IPS-15b (cell line): ENCODE data around the gene LRRK1.

Source experiments
- H3K27me3 ChIP-seq: one replicate; pipeline ENCODE4 v1.6.1; 2013; ENCODE audit warnings: low read length; ENCODE audit not compliant: control insufficient read depth, insufficient read depth
- H3K36me3 ChIP-seq: one replicate; pipeline ENCODE4 v1.6.1; 2013; ENCODE audit warnings: low read length; ENCODE audit not compliant: control insufficient read depth, insufficient read depth
- H3K4me1 ChIP-seq: one replicate; pipeline ENCODE4 v1.6.1; 2013; ENCODE audit warnings: mild to moderate bottlenecking, low read length; ENCODE audit not compliant: control insufficient read depth, insufficient read depth
- H3K4me3 ChIP-seq: one replicate; pipeline ENCODE4 v1.5.1; 2013; ENCODE audit warnings: low read depth, low read length
- H3K9ac ChIP-seq: one replicate; pipeline ENCODE4 v1.6.1; 2013; ENCODE audit warnings: low read depth, mild to moderate bottlenecking, low read length
- H3K9me3 ChIP-seq: one replicate; pipeline ENCODE4 v1.6.1; 2013; ENCODE audit warnings: mild to moderate bottlenecking, low read length; ENCODE audit not compliant: control insufficient read depth, insufficient read depth

The LRRK1 gene, protein sequence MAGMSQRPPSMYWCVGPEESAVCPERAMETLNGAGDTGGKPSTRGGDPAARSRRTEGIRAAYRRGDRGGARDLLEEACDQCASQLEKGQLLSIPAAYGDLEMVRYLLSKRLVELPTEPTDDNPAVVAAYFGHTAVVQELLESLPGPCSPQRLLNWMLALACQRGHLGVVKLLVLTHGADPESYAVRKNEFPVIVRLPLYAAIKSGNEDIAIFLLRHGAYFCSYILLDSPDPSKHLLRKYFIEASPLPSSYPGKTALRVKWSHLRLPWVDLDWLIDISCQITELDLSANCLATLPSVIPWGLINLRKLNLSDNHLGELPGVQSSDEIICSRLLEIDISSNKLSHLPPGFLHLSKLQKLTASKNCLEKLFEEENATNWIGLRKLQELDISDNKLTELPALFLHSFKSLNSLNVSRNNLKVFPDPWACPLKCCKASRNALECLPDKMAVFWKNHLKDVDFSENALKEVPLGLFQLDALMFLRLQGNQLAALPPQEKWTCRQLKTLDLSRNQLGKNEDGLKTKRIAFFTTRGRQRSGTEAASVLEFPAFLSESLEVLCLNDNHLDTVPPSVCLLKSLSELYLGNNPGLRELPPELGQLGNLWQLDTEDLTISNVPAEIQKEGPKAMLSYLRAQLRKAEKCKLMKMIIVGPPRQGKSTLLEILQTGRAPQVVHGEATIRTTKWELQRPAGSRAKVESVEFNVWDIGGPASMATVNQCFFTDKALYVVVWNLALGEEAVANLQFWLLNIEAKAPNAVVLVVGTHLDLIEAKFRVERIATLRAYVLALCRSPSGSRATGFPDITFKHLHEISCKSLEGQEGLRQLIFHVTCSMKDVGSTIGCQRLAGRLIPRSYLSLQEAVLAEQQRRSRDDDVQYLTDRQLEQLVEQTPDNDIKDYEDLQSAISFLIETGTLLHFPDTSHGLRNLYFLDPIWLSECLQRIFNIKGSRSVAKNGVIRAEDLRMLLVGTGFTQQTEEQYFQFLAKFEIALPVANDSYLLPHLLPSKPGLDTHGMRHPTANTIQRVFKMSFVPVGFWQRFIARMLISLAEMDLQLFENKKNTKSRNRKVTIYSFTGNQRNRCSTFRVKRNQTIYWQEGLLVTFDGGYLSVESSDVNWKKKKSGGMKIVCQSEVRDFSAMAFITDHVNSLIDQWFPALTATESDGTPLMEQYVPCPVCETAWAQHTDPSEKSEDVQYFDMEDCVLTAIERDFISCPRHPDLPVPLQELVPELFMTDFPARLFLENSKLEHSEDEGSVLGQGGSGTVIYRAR (N-terminal part only)

DNA sequence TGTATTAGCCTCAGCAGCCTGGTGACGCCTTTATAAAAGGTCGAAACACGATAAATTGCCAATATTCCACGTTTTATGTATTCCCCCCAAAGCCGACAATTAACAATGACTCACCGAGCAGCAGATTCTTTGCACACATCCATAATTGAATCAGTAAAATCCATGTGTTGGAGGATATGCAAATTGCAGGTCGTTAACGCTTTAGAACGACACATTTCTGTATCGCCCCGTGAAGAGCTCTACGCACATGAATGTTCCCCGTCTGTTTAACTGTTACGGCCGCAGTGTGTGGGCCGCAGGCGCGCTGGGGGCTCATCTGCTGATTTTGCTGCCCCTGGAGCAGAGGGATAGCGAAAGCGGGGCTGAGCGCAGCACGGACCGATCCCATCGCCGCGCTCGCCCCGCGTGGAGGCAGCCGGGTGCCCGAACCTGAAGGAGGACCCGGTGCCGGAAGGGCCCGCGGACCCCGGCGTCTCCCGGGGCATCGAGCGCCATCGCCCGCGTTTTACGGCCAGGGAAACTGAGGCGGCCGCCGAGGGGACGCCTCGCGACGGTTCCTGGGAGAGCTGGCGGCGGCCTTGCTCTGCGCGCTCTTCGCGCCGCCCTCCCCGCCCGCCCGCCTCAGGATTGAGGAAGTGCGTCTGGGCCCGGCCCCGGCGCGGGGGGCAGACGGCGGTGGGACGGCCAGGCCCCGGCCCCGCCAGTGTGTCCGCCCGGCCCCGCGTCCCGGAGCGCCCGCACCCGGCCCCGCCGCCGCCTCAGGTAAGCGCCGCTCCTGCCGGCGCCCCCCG is at the start of gene LRRK1:
TSS of gene LRRK1 (plus strand) at position 668 of the 791 bp plus-strand sequence. CDS start 5,276 bp downstream, outside the sequence.
- H3K9ac ChIP-seq: peak within 1 kb of the TSS; percentile 54

DNA sequence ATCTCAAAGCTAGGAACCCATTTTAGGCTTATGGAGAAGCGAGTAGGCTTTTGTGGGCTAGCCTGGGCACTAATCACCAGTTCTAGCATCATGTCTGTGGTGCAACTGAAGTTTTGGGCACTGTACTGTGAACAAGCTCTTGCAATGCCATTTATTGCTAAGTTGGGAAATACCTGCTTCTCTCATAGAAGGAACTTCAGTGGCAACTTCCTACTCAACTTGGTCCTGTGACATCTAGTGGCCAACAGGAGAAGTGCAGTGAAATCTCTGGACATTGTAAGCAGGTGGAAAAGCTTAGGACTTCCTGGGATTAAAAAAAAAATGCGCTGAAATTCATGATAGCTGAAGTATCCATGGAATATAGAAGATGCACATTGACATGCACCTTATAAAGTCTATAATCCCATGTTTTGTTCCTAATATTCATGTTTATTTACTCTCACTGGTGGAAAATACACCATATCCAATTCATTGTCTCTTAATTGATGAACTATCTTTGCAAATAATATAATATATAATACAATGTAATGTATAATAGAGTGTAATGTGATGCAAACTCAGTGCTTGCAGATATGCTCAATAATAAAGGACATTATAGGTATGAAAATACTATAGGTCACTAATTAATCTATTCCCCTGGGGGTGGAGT is 46.0 kb upstream of the LRRK1 start:
- H3K27me3 ChIP-seq: peaks cover 26% of the 10 kb centered on the region
- no peaks in the 10 kb centered on the region for H3K9me3 ChIP-seq
- no peak overlapping the region for H3K9ac ChIP-seq
- no peak overlapping the region for H3K4me3 ChIP-seq
- no peaks in the 10 kb centered on the region for H3K36me3 ChIP-seq
- no peaks in the 10 kb centered on the region for H3K4me1 ChIP-seq

More for the DNA sequence above, at the start of gene LRRK1:
- Histone ChIP-seq H3K27me3 (peaks cover 51% of the 10 kb centered on the region), H3K36me3 (no peaks in the 10 kb centered on the region), H3K9me3 (no peaks in the 10 kb centered on the region), H3K4me3 (peak within 1 kb of the TSS; percentile 52), H3K4me1 (no peaks in the 10 kb centered on the region)

DNA sequence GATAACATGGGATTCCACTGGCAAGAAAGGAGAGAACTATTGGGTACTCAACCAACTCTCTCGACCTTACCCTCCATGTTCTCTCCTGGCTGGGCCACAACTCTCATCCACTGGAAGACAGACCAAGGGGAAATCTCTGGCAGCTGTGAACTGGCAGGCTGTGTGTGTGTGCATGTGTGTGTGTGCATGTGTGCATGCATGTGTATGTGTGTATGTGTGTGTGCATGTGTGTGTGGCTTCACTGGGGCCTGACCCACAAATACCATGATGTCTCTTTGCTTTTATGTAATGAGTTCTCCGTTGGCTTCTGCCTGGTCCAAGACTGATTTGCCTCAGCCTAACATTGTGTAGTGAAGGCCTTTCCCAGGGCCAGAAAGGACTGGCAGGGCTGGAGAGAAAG is 43.7 kb upstream of the LRRK1 start:
- Histone ChIP-seq H3K4me3 (no peak overlapping the region), H3K4me1 (peaks cover 5% of the 10 kb centered on the region), H3K36me3 (no peaks in the 10 kb centered on the region), H3K9ac (no peak overlapping the region), H3K27me3 (peaks cover 38% of the 10 kb centered on the region), H3K9me3 (no peaks in the 10 kb centered on the region)

DNA sequence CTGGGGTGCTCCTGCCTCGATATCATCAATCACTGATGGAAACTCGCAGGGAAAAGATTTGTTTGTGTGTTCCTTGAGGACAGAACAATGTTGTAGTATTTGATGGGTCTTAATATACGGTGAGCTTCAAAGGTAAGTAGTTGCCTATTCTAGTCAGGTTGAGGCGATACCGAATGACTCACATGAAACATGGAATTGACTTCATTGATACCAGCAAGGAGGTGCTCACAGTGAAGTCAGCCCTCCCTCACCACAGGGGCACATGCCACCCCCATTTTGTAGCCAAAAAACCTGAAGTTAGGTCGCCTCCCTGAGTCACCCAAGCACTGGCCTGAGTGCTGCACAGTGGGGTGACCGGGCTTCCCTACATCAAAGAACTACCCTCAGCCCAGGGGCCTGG is 43.2 kb upstream of the LRRK1 start:
- Histone ChIP-seq H3K27me3 (peaks cover 42% of the 10 kb centered on the region), H3K4me1 (peaks cover 6% of the 10 kb centered on the region), H3K36me3 (no peaks in the 10 kb centered on the region), H3K4me3 (no peak overlapping the region), H3K9me3 (no peaks in the 10 kb centered on the region), H3K9ac (no peak overlapping the region)

DNA sequence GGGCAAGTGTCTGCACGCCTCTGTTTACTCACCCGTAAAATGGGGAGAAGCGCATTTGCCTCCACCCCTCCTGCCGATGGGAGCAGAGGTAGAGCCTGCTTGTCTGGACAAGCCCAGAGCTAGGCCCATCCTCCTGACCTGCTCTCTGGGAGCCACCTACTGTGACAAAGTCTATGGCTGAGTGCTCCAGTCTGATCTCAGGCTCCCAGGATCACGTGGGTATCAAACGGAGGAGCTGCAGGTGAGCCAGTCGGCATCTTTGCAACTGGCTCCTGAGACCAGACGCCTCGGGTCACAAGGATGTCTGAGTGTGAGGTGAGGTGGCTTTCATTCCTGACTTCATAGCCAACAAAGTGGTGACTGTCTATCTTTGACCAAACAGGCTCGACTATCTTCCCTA is 41.6 kb upstream of the LRRK1 start:
- no peaks in the 10 kb centered on the region for H3K9me3 ChIP-seq
- H3K9ac ChIP-seq: no peak overlapping the region
- no peak overlapping the region for H3K4me3 ChIP-seq
- H3K36me3 ChIP-seq: no peaks in the 10 kb centered on the region
- peaks cover 54% of the 10 kb centered on the region for H3K27me3 ChIP-seq
- peaks cover 10% of the 10 kb centered on the region for H3K4me1 ChIP-seq

DNA sequence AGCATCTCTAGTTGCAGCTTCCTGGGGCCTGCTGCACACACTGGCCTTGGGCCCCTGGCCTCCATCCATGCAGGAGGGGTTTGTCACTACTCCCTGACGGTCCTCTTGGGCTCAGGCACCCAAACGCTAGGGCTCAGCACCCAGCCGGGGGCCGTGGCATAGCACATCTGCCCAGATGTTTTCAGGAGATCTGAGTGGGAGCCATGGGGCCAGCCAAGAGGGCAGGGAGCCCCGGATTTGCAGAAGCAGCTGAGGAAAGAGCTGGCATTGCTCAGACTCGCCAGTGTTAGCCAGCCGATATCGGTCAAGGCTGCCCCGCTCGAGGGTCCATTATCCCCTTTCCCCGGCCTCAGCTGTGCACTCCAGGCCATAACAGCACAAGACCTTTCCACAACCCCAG is 41.0 kb upstream of the LRRK1 start:
- Histone ChIP-seq H3K4me1 (peaks cover 10% of the 10 kb centered on the region), H3K4me3 (peak overlapping the region; percentile 19), H3K36me3 (no peaks in the 10 kb centered on the region), H3K9me3 (no peaks in the 10 kb centered on the region), H3K27me3 (peaks cover 59% of the 10 kb centered on the region), H3K9ac (no peak overlapping the region)

DNA sequence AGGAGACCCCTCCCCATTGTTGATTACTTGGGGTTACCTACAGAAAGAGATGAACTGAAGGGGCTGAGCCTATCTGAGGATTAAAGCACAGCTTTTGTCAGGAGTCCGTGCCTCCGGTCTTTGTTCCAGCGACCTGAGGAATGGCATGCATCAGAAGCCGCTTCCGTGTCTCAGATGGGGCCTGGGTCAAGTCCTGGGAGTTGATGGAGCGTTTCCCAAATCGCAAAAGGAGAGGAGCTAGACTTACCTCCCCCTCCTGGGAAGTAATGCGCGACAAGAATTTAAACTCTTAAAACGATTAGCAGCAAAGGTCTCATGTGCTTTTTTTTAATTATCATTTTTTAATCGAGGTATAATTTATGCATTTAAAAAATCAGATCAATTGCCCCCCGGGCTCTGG is 40.5 kb upstream of the LRRK1 start:
- H3K9me3 ChIP-seq: no peaks in the 10 kb centered on the region
- H3K36me3 ChIP-seq: no peaks in the 10 kb centered on the region
- peak overlapping the region; percentile 19 for H3K4me3 ChIP-seq
- H3K4me1 ChIP-seq: peaks cover 10% of the 10 kb centered on the region
- H3K27me3 ChIP-seq: peaks cover 62% of the 10 kb centered on the region
- no peak overlapping the region for H3K9ac ChIP-seq

DNA sequence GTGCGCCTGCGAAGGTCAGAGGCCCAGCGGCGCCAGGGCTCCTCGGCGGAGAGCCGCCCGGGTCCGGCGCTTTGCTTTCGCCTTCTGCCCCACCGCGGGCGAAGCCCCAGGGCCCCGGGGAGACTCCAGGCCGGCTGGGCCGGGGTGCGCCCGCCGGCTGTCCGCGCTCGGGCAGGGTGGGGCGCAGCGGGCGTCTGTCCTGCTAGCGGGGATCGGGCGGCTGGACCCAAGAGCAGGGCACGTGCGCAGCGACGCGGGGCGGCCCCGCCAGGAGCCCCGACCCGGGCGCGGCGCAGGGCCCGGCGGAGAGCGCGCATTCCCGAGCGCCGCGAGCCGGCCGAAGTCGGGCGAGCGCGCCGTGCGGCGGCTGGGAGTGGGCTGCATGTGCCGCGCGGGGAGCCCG is 40.1 kb upstream of the LRRK1 start:
- Histone ChIP-seq H3K27me3 (peaks cover 62% of the 10 kb centered on the region), H3K4me1 (peaks cover 10% of the 10 kb centered on the region), H3K9ac (no peak overlapping the region), H3K9me3 (no peaks in the 10 kb centered on the region), H3K36me3 (no peaks in the 10 kb centered on the region), H3K4me3 (peak overlapping the region; percentile 22)

DNA sequence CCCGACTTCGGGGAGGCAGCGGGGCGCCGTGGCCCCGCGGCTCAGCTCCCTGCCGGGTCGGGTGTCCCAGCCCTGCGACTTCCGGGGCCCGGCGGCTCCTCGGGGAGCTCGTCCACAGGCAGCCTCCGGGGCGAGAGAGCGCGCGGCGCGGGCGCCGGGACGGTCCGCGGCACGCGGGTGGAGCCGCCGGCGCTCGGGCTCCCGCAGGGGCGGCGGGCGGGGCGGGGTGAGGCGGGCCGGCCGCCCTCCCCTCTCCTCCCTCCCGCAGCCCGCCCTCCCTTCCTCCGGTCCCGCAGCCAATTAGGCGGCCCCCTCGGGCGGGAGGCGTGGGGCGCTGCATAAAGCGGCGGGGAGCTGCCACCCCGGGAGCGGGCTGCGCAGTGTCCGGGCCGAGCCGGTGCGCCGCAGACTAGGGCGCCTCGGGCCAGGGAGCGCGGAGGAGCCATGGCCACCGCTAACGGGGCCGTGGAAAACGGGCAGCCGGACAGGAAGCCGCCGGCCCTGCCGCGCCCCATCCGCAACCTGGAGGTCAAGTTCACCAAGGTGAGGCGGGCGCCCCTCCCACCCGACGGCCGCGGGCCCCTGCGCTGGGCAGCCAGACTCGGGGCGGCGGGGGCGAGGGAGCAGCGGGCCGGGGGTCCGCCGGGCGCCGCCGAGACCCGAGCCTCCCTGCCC is 39.6 kb upstream of the LRRK1 start, which contains the start of gene ALDH1A3:
TSS of gene ALDH1A3 (plus strand) at position 368 of the 675 bp plus-strand sequence. CDS start at position 445, 77 bp downstream.
- Histone ChIP-seq H3K36me3 (no peaks in the 10 kb centered on the region), H3K9me3 (no peaks in the 10 kb centered on the region), H3K27me3 (peaks cover 62% of the 10 kb centered on the region), H3K9ac (no peak within 1 kb of the TSS), H3K4me1 (peaks cover 10% of the 10 kb centered on the region), H3K4me3 (peak within 1 kb of the TSS; percentile 59)
